Measurements from ENCODE around the gene TRAP1. TPM values are rescaled to one million over a fixed set of nuclear protein-coding genes. Genes with fewer than 3 reads are reported as not detected.

TRAP1 gene
- total RNA-seq: 51.0 and 104 TPM in 2 replicates

DNA sequence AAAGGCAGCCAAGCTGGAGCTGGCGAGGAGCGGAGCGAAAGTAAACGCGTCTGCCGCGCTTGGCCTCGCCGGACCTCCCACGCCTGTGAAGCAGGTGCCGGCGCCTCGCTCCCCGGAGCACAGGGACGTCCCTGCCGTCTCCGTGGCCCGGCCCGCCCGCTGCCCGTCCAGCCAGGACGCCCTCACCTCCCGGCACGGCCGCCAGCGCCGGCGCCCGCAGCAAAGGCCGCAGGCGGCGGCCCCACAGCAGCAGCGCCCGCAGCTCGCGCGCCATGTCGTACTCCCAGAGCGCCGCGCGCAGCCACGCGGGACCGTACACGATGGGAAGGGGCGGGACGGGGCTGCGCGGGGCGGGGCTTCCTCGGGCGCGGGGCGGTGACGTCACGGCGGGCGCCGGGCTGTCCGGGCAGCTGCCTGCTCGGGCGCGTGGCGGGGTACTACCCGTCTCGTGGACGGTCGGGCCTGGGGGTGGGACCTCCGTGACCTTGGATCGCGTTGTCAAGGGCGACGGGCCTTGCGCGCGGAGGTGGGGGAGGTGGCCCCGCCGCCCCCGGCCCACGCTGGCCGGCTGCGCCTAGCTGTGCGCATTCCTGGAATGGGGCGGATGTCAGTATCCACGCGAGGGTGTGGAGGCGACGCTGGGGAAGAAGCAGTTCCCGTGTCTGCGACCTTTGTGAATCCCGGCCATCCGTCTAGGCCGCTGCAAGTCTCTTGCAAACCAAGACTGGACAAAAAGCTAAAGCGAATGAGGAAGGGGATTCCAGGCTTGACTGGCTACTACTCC lies at the start of gene TRAP1:
Gene TRAP1, minus strand, starts transcription at position 290 of the 784 bp plus-strand sequence. Its CDS starts 16 bp downstream, at position 274.
- DNase-seq (ENCODE audit: low read depth in 2 of 2): peak; percentile 39 to 87

DNA sequence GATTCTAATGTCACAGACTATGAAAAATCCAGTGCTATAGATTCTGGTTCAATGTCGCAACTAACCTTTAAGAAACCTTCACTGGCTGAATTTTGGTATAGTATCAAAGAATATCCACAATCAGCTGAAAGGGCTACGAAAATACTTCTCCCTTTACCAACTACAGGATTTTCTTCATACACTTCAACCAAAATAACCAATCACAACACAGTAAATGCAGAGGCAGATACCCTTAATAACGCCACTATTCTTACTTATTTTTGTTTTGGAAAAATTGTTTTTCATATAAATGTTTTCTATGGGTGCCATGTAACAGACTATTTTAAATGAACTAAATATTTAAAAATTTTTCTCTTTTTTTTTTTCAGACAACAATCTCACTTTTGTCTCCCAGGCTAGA lies 48.9 kb upstream of the TRAP1 start:
- no peak for DNase-seq (ENCODE audit: low read depth in 2 of 2)

DNA sequence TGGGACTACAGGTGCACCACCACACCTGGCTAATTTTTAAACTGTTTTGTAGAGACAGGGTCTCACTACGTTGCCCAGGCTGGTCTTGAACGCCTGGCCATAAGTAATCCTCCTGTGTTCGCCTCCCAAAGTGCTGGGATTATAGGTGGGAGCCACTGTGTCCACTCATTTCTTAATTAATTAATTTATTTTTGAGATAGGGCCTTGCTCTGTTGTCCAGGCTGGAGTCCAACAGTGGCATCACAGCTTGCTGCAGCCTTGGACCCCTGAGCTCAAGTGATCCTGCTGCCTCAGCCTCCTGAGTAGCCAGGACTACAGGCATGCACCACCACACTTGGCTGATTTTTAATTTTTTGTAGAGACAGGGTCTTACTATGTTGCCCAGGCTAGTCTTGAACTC lies 47.1 kb upstream of the TRAP1 start:
- no peak for DNase-seq (ENCODE audit: low read depth in 2 of 2)

DNA sequence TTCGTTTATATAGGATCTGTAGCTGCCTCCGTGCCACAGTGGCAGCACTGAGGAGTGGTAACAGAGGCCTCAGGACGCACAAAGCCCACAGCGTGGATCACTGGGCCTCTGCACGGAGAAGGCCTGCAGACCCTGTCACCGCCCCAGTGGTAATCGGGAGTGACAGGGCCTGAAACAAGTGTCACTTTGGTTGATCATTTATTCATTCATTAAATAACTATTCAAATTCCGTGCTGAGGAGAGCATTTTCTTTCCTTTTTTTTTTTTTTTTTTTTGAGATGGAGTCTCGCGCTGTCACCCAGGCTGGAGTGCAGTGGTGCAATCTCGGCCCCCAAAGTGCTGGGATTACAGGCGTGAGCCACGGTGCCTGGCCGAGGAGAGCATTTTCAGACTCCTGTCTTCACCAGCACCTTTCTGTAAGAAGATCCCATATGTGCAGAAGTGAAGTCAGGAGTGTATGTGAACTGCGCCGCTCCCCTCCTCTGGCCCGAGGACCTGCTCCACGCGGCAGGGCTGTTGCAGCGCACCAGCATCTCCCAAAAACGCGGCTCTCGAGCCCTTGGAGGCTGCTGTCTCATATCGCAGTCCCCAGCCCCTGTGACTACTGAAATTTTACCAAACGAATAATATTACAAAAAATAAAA lies 44.9 kb upstream of the TRAP1 start:
- DNase-seq (ENCODE audit: low read depth in 2 of 2): no peak

DNA sequence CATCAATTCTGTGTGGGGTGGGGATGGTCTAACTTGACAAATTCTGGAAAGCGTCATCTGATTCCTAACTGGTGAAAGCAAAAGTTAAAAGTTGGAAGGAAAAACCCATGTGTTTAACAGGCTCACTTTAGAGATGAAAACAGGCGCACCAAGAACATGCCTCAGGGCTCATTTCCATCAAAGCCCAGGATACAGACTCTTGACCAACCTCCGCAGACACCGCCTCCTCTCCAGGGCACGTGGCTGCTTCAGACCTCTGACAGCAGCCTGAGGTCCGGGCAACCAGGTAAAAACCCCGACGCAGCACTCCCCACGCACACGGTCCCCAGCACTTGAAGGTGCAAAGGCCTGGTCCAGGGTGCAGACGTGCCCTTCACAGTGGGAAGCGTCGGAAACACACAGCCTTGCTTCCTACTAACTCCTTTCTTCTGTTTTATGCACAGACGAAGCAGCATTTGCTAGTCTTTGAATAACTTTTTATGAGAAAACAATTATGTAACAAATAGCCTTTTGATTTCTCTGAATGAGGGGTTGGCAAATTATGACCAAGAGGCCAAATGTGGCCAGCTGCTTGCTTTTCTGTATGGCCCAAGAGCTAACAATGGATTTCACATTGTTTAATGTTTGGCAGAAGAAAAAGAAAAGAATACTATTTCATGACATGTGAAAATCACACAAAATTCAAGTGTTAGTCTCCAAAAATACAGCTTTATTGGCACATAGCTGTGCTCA lies 44.2 kb upstream of the TRAP1 start:
- no peak for DNase-seq (ENCODE audit: low read depth in 2 of 2)

DNA sequence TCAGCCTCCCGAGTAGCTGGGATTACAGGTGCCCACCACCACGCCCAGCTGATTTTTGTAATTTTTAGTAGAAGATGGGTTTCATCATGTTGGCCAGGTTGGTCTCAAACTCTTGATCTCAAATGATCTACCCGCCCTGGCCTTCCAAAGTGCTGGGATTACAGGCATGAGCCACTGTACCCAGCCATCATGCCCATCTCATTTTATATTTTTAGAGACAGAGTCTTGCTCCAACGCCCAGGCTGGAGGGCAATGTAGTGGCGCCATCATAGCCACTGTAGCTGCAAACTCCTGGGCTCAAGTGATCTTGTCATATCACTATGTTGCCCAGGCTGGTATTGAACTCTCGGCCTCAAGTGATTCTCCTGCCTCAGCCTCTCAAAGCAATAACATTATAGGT lies 43.2 kb upstream of the TRAP1 start:
- DNase-seq (ENCODE audit: low read depth in 2 of 2): no peak

DNA sequence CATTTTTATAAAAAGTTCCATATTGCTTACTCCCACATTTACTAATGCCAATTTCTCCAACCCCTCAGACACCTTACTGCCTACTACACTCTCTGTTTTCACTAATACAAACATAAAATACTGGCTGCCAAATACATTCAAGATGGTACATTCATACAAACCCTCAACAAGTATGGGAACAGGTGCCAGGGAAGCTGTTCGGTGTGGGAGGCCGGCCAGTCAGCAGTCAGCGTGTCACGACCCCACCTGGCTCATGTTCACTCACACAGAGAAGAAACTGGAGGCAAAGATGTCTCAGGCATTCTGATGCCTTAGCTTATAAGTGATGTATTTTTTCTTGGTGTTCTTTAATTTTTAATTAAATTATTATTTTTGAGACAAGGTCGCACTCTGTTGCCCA lies 42.4 kb upstream of the TRAP1 start:
- DNase-seq (ENCODE audit: low read depth in 2 of 2): no peak

DNA sequence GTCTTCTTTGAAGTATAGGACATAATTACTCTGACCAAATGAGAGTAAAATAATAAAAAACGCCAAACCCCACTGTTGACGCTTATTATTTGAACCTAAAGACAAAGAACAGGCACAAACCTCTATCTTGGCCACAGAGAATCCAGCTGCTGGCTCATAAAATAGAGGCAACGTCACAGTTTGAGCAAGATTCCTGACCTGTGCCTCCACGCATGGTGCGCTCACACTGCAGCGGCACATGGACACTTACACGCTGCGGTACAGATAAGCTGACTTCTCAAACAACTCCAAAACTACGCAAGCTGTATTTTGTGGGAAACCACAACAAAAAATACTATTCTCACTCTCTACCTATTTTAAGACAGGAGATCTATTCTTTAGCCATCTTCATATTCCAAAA lies 38.8 kb upstream of the TRAP1 start:
- no peak for DNase-seq (ENCODE audit: low read depth in 2 of 2)

DNA sequence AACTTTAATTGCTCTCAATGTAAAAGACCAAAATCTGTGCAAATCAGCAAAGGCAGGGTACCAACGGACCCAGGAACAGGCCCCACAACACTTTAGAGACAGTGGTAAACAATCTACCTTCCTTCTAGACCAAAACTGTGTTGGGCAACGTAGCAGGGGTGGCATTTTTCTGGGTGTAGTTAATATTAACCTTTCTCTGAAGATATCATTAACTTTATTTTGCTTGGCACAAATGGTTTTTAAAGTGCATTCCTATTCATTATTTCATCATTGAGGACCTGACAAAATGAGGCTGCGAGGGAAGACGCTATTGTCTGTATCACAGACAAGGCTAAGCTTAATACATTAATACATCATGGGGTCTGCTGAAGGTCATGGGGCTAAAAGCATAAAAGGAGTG lies 37.9 kb upstream of the TRAP1 start:
- no peak for DNase-seq (ENCODE audit: low read depth in 2 of 2)

DNA sequence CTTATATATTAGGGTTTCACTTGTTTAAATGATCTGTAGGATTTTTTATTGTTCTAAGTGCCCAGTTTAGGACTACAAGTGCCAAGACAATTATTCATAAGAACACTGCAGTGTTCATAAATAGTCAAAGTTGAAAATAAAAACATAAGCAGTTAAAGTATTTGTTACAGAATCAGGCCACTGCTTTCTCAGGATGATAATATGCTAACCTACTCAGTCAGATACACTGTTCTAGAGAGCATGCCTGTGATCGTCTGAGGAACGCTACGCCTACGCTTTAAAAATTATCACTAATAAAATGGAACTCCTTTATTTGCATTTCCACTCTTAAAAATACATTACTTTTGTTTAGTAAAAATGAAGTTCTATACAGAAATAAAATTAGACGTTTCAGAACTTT lies 37.4 kb upstream of the TRAP1 start:
- DNase-seq (ENCODE audit: low read depth in 2 of 2): no peak

DNA sequence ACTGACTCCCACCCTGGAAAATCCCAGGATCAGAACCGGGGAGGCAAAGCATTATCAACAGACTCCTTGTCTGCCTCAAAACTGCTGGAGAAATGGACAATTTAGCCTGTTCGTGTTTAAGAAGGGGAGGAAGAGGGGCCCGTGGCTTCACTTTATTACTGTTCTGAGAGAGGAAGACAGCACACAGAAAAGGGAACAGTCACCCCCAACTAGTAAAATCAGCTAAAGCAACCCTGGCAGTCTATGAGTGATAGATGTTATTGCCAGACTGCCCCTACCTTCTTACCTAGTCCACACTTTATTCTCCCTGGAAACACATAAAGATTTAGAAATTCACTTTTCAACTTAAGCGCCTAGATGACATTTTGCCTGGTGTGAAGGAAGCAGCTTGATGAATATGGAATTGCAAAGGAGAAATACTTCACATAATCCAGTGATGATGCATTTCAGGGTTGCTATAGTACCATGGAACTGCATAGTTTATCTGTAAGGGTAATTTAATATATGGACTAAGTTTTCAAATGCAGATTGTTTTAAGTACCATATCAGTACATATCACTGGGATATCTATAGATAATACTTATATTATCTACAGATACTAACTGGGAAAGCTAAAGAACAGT lies 36.9 kb upstream of the TRAP1 start:
- DNase-seq (ENCODE audit: low read depth in 2 of 2): no peak

DNA sequence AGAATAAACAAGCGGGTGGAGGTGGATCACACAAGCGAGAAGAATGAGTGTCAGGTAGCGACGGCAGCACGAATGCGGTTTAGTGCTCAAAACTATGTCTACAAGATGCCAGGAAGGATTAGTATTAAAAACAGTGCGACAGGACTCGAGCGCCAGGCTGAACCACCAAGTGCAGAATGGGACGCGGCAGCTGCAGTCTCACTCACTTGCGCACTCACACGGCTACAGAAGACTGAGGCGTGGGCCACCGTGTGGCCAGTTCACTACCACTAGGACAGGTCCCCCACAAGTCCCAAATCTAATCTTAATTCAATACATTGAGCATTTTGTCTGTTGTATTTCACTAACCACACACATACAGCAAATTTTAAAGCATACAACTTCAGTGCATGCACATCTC lies 35.7 kb upstream of the TRAP1 start:
- DNase-seq (ENCODE audit: low read depth in 2 of 2): no peak

DNA sequence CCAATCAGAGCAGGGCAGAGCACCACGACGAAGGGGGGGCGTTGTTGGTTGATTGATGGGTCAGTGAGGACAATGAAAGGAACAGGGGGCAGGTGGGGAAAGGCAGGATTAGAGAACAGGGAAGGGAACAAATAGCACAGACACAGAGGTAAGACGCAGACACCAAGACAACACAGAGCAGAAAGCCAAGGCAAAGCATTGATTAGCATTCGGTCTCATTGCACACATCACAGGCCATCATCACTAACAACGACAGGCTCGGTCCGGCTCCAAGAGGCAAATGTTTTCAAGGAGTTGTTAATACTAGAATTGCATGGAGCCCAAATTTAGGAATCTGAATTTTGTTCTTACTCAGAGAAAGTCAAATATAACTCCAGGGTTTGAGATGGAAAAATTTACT lies 34.6 kb upstream of the TRAP1 start:
- no peak for DNase-seq (ENCODE audit: low read depth in 2 of 2)

DNA sequence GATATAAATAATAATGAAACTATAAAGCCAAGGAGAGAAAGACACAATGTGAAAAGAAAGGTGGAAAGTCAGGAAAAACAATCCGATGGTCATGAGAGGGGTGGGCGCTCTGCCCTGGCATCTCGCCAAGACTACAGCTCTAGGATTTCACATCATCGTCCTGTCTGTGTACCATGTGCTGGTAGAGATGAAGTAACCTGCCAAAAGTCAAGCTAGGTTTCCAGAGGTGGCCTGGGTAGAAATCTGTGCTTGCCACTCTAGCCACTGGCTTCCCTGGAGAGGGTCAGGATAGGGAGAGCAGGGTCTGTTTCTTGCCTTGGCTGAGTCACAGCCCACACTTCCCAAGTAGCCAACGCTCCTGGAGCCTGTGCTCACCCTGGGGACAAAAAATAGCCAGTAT lies 31.0 kb upstream of the TRAP1 start:
- peak; percentile 21 to 25 for DNase-seq (ENCODE audit: low read depth in 2 of 2)

DNA sequence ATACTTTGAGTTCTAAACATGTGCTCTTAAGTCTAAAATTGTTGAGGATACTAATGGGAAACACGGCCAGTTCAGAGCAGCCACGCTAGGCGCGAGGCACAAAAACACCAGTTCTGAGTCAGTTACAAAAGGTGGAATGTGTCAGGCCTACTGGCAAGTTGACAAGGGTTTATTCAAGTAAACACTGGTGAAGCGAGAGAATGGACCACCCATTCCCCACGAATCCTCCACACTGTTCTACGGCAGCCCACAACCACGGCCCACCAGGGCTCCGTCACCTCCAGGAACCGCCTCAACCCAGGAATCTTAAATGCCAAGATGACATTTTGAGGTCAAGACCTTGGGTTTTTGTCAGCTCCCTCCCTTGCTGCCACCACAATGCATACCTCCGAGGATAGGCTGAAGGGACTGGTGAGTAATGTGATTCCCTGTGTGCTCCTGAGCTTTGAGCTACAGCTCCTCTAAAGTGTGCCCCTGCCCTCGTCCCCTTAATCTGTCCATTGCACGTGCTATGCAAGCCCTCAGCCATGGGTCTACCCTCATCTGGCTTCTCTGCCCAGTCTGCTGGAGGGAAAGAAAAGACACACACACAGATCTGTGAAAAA lies 28.5 kb upstream of the TRAP1 start:
- peak; percentile 18 to 41 for DNase-seq (ENCODE audit: low read depth in 2 of 2)

DNA sequence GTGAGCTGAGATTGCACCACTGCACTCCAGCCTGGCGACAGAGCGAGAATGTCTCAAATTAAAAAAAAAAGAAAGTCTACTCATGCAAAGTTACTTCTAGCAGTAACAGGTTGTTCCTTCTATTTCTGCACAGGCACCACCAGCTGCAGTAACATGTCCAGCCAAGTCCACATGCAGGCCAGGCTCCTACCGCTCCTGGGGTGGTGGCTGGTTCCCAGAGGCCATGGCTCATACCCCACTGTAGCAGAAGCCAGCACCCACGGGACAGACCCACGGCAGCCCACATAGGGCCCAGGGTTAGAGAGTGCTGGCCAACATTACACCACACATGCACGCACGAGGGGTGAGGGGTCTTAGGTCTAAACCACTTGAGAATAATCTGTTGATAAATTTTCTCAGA lies 26.7 kb upstream of the TRAP1 start:
- DNase-seq (ENCODE audit: low read depth in 2 of 2): no peak

DNA sequence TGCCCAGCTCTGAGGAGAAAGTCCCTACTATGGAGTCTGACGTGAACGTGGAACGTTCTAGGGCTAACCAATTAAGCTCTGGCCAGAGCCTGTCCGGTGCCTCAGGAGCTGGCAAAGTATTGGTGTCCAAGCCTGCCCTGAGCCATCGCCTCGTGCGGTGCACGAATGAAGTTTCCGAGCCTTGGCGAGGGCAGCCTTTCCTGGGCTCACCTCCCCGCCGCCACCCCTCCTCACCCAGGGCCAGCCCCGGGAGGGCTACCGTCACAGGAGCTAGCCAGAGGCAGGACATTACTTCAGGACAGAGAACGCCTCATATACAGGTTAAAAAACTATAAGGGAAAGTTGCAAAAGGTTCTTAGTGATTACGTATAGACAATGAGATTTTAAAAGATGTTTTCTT lies 23.6 kb upstream of the TRAP1 start:
- DNase-seq (ENCODE audit: low read depth in 2 of 2): no peak

DNA sequence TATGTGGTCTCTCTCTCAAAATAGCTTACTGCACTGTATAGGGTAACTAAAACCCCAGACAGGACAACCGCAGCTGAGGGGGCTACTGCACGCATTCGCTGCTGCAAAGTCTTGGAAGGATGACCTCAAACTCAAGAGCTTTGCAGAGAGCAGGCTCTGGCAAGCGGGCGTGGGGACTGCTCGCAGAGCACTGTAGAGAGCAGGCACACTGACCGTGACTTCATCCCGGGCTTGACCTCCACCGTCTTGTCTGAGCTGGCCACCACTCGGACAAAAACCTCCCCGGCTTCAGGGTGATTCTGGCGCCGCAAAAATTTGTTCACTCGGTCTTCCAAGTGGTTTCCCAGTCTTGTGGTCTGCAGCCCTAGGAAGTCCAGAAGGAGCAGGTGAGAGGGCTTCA lies 22.9 kb upstream of the TRAP1 start:
- no peak for DNase-seq (ENCODE audit: low read depth in 2 of 2)

DNA sequence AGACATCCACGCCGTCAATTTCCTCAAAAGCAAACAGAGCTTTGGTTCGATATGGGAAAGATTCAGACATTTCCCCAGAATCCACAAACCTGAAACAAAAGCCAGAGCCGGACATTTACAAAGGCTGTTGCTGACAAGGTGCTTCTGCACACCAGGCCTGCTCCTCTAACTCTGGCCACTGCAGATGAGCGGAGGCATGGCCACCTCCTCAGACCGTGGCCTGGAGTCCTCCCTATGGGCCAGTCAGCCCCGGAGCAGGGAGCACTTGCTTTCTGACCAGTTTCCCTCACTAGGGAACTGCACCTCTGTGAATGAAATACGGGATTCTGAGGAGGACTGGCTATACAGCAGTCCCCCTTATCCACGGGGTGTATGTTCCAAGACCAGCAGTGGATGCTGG lies 22.3 kb upstream of the TRAP1 start:
- DNase-seq (ENCODE audit: low read depth in 2 of 2): no peak

DNA sequence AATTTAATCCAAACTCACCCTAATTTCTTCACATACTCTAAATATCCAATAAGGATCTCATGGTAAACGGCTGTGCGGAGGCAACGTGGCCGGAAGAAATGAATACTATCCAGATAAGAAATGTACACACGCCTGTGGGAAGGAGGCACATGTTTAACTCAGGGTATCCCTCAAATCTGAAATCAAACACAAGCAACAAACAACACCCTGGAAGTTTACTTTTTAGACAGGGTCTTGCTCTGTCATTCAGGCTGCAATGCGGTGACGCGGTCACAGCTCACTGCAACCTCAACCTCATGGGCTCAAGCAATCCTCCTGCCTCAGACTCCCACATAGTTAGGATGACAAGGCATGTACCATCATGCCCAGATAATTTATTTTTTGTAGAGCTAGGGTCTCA lies 21.2 kb upstream of the TRAP1 start:
- DNase-seq (ENCODE audit: low read depth in 2 of 2): no peak

DNA sequence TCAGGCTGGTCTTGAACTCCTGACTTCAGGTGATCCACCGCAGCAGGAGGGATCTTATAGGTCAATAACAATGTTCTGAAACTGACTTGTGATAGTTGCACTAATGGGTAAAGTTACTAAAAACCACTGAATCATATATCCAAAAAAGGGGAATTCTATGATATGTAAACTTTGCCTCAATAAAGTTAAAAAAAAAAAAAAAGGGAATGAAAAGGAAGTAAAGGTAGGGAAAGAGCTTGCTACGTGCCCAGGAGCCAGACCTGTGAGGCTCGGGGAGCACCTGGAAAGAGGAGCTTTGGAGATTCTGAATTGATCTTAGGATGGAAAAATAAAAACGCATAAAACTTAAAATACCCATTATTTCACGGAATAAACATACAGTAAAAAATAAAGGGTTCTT lies 20.8 kb upstream of the TRAP1 start:
- DNase-seq (ENCODE audit: low read depth in 2 of 2): no peak

DNA sequence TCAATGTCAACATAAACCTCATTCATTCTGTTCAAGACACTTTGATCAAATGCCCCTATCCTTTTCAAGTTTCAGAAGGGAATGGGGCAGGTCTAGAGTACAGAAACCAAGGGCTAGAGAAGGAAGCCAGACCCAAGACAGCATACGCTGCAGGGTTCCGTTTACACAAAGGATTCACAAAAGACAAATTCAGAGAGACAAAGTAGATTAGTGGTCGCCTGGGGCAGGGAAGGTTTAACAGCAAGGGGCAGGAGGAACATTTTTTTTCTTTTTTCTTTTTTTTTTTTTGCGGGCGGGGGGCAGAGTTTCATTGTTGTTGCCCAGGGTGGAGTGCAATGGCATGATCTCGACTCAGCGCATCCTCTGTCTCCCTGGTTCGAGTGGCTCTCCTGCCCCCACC lies 19.9 kb upstream of the TRAP1 start:
- DNase-seq (ENCODE audit: low read depth in 2 of 2): no peak
